DMS 273 (cell line): ENCODE data around the gene ELN.
A peak's percentile ranks its signal among the peaks of the same experiment; 100 is the strongest.

ENCODE experiments used
- DNase-seq: peaks from one replicate; lab custom pipeline; 2025; ENCODE audit not compliant: unreplicated experiment; lab: John Stamatoyannopoulos, UW

ELN gene

GRCh38 chr7:74023092-74023536, 4.9 kb upstream of the ELN start:
- peak; percentile 48 for DNase-seq

GRCh38 chr7:74023786-74024185, 4.2 kb upstream of the ELN start:
- DNase-seq, result no peak

- no peak for DNase-seq
Observed at GRCh38 chr7:74025146-74025545, 2.8 kb upstream of the ELN start.

GRCh38 chr7:74025730-74026129, 2.2 kb upstream of the ELN start:
- no peak for DNase-seq

GRCh38 chr7:74026406-74026902, 1.5 kb upstream of the ELN start:
- no peak for DNase-seq

- peak; percentile 90 for DNase-seq
Observed at GRCh38 chr7:74026903-74027682, 880 bp upstream of the ELN start.

- no peak for DNase-seq
Observed at GRCh38 chr7:74028321-74028838, 407 bp downstream of the ELN start.

GRCh38 chr7:74029089-74029785, 1.3 kb downstream of the ELN start:
- DNase-seq, result no peak

GRCh38 chr7:74029991-74030415, 2.0 kb downstream of the ELN start:
- DNase-seq, result peak; percentile 78

GRCh38 chr7:74030861-74031260, 2.9 kb downstream of the ELN start:
- no peak for DNase-seq

- peak; percentile 52 for DNase-seq
Observed at GRCh38 chr7:74031403-74032190, 3.6 kb downstream of the ELN start.

GRCh38 chr7:74032191-74032490, 4.2 kb downstream of the ELN start:
- peak; percentile 79 for DNase-seq

- no peak for DNase-seq
Observed at GRCh38 chr7:74032624-74033371, 4.8 kb downstream of the ELN start.

GRCh38 chr7:74033372-74034311, 5.7 kb downstream of the ELN start:
- no peak for DNase-seq

GRCh38 chr7:74037609-74038008, 9.6 kb downstream of the ELN start:
- no peak for DNase-seq

- DNase-seq, result no peak
Observed at GRCh38 chr7:74038194-74038961, 10.4 kb downstream of the ELN start.

- DNase-seq, result peak; percentile 49
Observed at GRCh38 chr7:74039337-74039736, 11.4 kb downstream of the ELN start.

GRCh38 chr7:74040101-74040790, 12.3 kb downstream of the ELN start:
- DNase-seq, result no peak
